Right hindlimb (tissue), 1 donor: ENCODE measurements around the gene TNIK.
"Not testable (repeated sequence)": the region's sequence is repeated elsewhere in the genome, so short reads cannot be mapped to it uniquely, and the experiment has no call there.

Experiments used
- DNase-seq: peaks from one replicate; pipeline ENCODE4 v3.0.0-alpha.2; 2018

Gene TNIK

GRCh38 chr3:171380711-171381425, 79.3 kb downstream of the TNIK start:
- DNase-seq = no peak

GRCh38 chr3:171379961-171380483, 80.2 kb downstream of the TNIK start:
- DNase-seq = no peak

- no peak for DNase-seq
Observed at GRCh38 chr3:171379281-171379680, 80.9 kb downstream of the TNIK start.

GRCh38 chr3:171378586-171378985, 81.6 kb downstream of the TNIK start:
- no peak for DNase-seq

GRCh38 chr3:171377859-171378258, 82.3 kb downstream of the TNIK start:
- DNase-seq = no peak

- DNase-seq = no peak
Observed at GRCh38 chr3:171376596-171376947, 83.6 kb downstream of the TNIK start.

- DNase-seq = no peak
Observed at GRCh38 chr3:171375666-171376595, 84.3 kb downstream of the TNIK start.

- DNase-seq = no peak
Observed at GRCh38 chr3:171374661-171375285, 85.4 kb downstream of the TNIK start.

GRCh38 chr3:171374260-171374659, 85.9 kb downstream of the TNIK start:
- no peak for DNase-seq

GRCh38 chr3:171373711-171374110, 86.5 kb downstream of the TNIK start:
- no peak for DNase-seq

- DNase-seq = no peak
Observed at GRCh38 chr3:171372694-171373093, 87.5 kb downstream of the TNIK start.

- no peak for DNase-seq
Observed at GRCh38 chr3:171371354-171371753, 88.9 kb downstream of the TNIK start.

GRCh38 chr3:171369156-171369555, 91.0 kb downstream of the TNIK start:
- DNase-seq = no peak

GRCh38 chr3:171366738-171367137, 93.5 kb downstream of the TNIK start:
- DNase-seq = not testable (repeated sequence)

- no peak for DNase-seq
Observed at GRCh38 chr3:171366043-171366442, 94.2 kb downstream of the TNIK start.

- DNase-seq = peak; percentile 56
Observed at GRCh38 chr3:171365489-171365888, 94.7 kb downstream of the TNIK start.

- DNase-seq = no peak
Observed at GRCh38 chr3:171364500-171364899, 95.7 kb downstream of the TNIK start.

GRCh38 chr3:171363202-171363601, 97.0 kb downstream of the TNIK start:
- no peak for DNase-seq

GRCh38 chr3:171362575-171362974, 97.6 kb downstream of the TNIK start:
- no peak for DNase-seq

GRCh38 chr3:171358881-171359198, 101.4 kb downstream of the TNIK start:
- DNase-seq = no peak

GRCh38 chr3:171358181-171358880, 101.9 kb downstream of the TNIK start:
- DNase-seq = no peak

GRCh38 chr3:171357721-171358120, 102.5 kb downstream of the TNIK start:
- DNase-seq = no peak

GRCh38 chr3:171356251-171356650, 104.0 kb downstream of the TNIK start:
- DNase-seq = no peak
